Cardiac muscle cell (in vitro differentiated cells and primary cell): ENCODE results near the gene DOK7. TPM values are rescaled to one million over a fixed set of nuclear protein-coding genes. Genes with fewer than 3 reads are reported as not detected.

Experiments
- DNase-seq, 2 donors: peaks; one replicate each; pipeline versions ENCODE4 v3.0.0 to v3.0.0-alpha.2; 2010 to 2017; ENCODE audit warnings: low read depth in 1 of 2, low spot score in 1 of 2
- H3K27ac ChIP-seq: fragments of 200-600 bp; sonication (generic); 2 replicates; pipeline ENCODE4 v1.5.1; 2016
- H3K27me3 ChIP-seq: fragments of 200-600 bp; sonication (generic); 2 replicates; pipeline ENCODE4 v1.6.0; 2016; ENCODE audit warnings: control low read depth
- H3K36me3 ChIP-seq: fragments of 200-600 bp; sonication (generic); 2 replicates; pipeline ENCODE4 v1.5.1; 2016; ENCODE audit warnings: control low read depth
- H3K4me1 ChIP-seq: fragments of 200-600 bp; sonication (generic); 2 replicates; pipeline ENCODE4 v1.8.1; 2017; ENCODE audit warnings: low read depth, mild to moderate bottlenecking, mixed run types
- H3K4me3 ChIP-seq: fragments of 200-600 bp; sonication (generic); 2 replicates; pipeline ENCODE4 v1.5.1; 2016; ENCODE audit warnings: mild to moderate bottlenecking
- H3K9me3 ChIP-seq: fragments of 200-600 bp; sonication (generic); 2 replicates; pipeline ENCODE4 v1.5.1; 2017; ENCODE audit warnings: low read depth, mild to moderate bottlenecking, control low read depth
- CTCF ChIP-seq: IDR thresholded peaks from 2 replicates; pipeline ENCODE4 v1.5.1; 2012; ENCODE audit warnings: low read depth, mild to moderate bottlenecking, low read length
- polyA plus RNA-seq: library from polyadenylated mRNA; unstranded; fragments of >200 nt; fragmentation: Nextera tagmentation; extraction: Ambion mirVana; gene quantifications from 2 replicates; pipeline ENCODE4 v1.2.1, GENCODE V29; 2016
- total RNA-seq: library from RNA; depleted of rRNA; stranded (reverse); fragments of >200 nt; gene quantifications from 2 replicates; pipeline ENCODE4 v1.2.3, GENCODE V29; 2016

Gene DOK7
- total and polyA plus RNA-seq, 2 experiments from 2014 or later, result 14.4 to 18.0 TPM

DNA sequence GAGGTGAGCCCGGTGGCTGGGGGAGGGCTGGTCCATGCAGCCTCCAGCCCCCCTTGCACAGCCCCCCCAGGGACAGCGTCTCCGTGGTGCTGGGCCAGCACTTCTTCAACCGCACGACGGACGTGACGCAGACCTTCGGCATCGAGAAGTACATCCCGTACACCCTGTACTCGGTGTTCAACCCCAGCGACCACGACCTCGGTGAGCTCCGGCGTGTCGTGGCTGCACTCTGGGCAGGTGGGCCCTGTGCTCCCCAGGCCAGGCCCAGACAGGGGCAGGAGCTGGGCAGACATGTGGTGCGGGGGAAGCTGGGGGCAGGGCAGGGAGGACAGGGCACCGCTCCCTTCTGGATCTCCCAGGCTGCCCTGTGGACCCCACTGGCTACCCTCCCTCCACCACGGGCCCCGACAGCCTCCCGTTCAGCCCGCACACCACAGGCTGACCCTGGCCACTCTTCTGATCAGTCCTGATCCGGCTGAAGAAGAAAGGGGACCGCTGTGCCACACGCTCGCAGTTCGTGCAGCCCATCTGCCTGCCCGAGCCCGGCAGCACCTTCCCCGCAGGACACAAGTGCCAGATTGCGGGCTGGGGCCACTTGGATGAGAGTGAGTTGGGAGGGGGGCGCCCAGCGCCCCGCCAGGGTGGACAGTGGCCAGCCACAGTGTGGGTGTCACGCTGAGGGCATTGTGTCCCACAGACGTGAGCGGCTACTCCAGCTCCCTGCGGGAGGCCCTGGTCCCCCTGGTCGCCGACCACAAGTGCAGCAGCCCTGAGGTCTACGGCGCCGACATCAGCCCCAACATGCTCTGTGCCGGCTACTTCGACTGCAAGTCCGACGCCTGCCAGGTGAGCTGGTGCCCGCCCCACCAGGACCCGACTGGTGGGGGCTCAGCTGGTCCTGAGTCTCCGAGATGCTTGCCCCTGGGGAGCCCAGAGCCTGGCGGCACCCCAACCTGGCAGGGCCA is 15.4 kb upstream of the DOK7 start:
- Histone ChIP-seq H3K27me3 (no peaks in the 10 kb centered on the region), H3K4me1 (peaks cover 5% of the 10 kb centered on the region), H3K36me3 (no peaks in the 10 kb centered on the region), H3K27ac (no peak overlapping the region), H3K4me3 (no peak overlapping the region), H3K9me3 (no peaks in the 10 kb centered on the region)
- DNase-seq, result no peak
- no peak for TF ChIP-seq CTCF

DNA sequence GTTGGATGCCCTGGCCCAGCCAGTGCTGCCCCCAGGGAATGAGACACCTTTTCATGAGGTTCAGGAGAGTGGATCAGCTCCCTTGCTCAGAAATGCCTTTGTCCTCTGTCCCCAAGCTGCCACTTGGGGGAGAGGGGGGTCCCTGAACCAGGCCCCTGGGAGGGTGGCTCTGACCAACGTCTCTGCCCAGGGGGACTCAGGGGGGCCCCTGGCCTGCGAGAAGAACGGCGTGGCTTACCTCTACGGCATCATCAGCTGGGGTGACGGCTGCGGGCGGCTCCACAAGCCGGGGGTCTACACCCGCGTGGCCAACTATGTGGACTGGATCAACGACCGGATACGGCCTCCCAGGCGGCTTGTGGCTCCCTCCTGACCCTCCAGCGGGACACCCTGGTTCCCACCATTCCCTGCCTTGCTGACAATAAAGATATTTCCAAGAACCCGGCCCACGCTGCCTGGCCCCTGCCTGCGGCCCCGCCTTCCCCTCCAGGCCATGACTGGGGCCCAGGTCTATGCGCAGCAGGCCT is 14.0 kb upstream of the DOK7 start:
- no peak overlapping the region for H3K4me3 ChIP-seq
- no peak for DNase-seq
- no peak overlapping the region for H3K27ac ChIP-seq
- peaks cover 5% of the 10 kb centered on the region for H3K4me1 ChIP-seq
- no peak for TF ChIP-seq CTCF
- H3K36me3 ChIP-seq, result no peaks in the 10 kb centered on the region
- no peaks in the 10 kb centered on the region for H3K27me3 ChIP-seq
- H3K9me3 ChIP-seq, result no peaks in the 10 kb centered on the region

- no peaks in the 10 kb centered on the region for H3K9me3 ChIP-seq
- H3K4me1 ChIP-seq, result peaks cover 5% of the 10 kb centered on the region
- TF ChIP-seq CTCF, result no peak
- no peak for DNase-seq
- H3K27me3 ChIP-seq, result no peaks in the 10 kb centered on the region
- no peak overlapping the region for H3K4me3 ChIP-seq
- no peaks in the 10 kb centered on the region for H3K36me3 ChIP-seq
- no peak overlapping the region for H3K27ac ChIP-seq
Observed at GRCh38 chr4:3449574-3450534, 13.3 kb upstream of the DOK7 start.

DNA sequence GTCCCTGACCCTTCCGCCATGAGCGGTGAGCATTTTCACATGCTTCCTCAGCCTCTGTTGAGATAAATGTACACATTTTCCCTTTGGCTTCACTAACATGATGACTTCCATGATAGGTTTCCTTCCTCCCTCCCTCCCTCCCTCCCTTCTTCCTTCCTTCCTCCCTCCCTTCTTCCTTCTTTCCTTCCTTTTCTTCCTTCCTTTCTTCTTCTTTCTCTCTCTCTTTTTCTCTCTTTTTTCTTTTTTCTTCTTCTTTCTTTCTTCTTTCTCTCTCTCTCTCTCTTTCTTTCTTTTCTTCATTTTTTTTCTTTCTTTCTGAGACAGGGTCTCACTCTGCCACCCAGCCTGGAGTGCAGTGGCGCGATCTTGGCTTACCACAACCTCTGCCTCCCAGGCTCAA is 12.5 kb upstream of the DOK7 start:
- no peak for TF ChIP-seq CTCF
- H3K36me3 ChIP-seq, result no peaks in the 10 kb centered on the region
- H3K27me3 ChIP-seq, result no peaks in the 10 kb centered on the region
- H3K4me3 ChIP-seq, result no peak overlapping the region
- no peaks in the 10 kb centered on the region for H3K9me3 ChIP-seq
- H3K27ac ChIP-seq, result no peak overlapping the region
- DNase-seq, result no peak
- H3K4me1 ChIP-seq, result peaks cover 5% of the 10 kb centered on the region

GRCh38 chr4:3451956-3452355 is 11.2 kb upstream of the DOK7 start:
- TF ChIP-seq CTCF, result no peak
- DNase-seq, result no peak
- Histone ChIP-seq H3K4me3 (no peak overlapping the region), H3K27me3 (no peaks in the 10 kb centered on the region), H3K9me3 (no peaks in the 10 kb centered on the region), H3K27ac (no peak overlapping the region), H3K4me1 (peaks cover 5% of the 10 kb centered on the region), H3K36me3 (no peaks in the 10 kb centered on the region)
